Measurements from ENCODE around the gene MCL1.
"Not testable (repeated sequence)": the region's sequence is repeated elsewhere in the genome, so short reads cannot be mapped to it uniquely, and the experiment has no call there.

MCL1 gene

GRCh38 chr1:150610576-150610975 is 31.2 kb upstream of the MCL1 start:
- H3K36me3 ChIP-seq (ENCODE audit: insufficient read depth, low read length): no peaks in the 10 kb centered on the region
- no peak for TF ChIP-seq CTCF (conservative IDR thresholded peaks at IDR 0.05; ENCODE audit: low read length)
- TF ChIP-seq EZH2phosphoT487 (IDR thresholded peaks at IDR 0.05; ENCODE audit: borderline replicate concordance): no peak
- H3K27me3 ChIP-seq (ENCODE audit: insufficient read depth, low read length, poor library complexity, severe bottlenecking): no peaks in the 10 kb centered on the region
- no peak overlapping the region for H3K4me2 ChIP-seq (ENCODE audit: low read depth, low read length, poor library complexity, severe bottlenecking)
- no peaks in the 10 kb centered on the region for H3K9me2 ChIP-seq (replicated peaks; ENCODE audit: low read depth, low read length)
- no peaks in the 10 kb centered on the region for H3K9me3 ChIP-seq (ENCODE audit: insufficient read depth, low read depth, low read length)
- peaks cover 12% of the 10 kb centered on the region; the same call in 1 of the 2 replicates for H3F3A ChIP-seq (ENCODE audit: low read depth)
- no peaks in the 10 kb centered on the region for H4K20me1 ChIP-seq (ENCODE audit: insufficient read depth, low read length, poor library complexity, severe bottlenecking)
- no peak overlapping the region for H3K4me3 ChIP-seq (ENCODE audit: low read length, poor library complexity, severe bottlenecking)
- H2AFZ ChIP-seq (ENCODE audit: low read length): no peak overlapping the region
- no peaks in the 10 kb centered on the region for H3K79me2 ChIP-seq (ENCODE audit: insufficient read depth, low read length)
- no peak overlapping the region for H3K9ac ChIP-seq (ENCODE audit: low read depth, low read length, poor library complexity, severe bottlenecking)
- H3K4me1 ChIP-seq (ENCODE audit: insufficient read depth, low read length, poor library complexity, severe bottlenecking): peaks cover 38% of the 10 kb centered on the region

GRCh38 chr1:150609732-150610131 is 30.3 kb upstream of the MCL1 start:
- no peak overlapping the region for H3K9ac ChIP-seq (ENCODE audit: low read depth, low read length, poor library complexity, severe bottlenecking)
- H3K4me3 ChIP-seq (ENCODE audit: low read length, poor library complexity, severe bottlenecking): no peak overlapping the region

GRCh38 chr1:150606463-150607142 is 27.2 kb upstream of the MCL1 start:
- TF ChIP-seq EZH2phosphoT487 (IDR thresholded peaks at IDR 0.05; ENCODE audit: borderline replicate concordance): no peak
- TF ChIP-seq CTCF (conservative IDR thresholded peaks at IDR 0.05; ENCODE audit: low read length): no peak
- Histone ChIP-seq H3K27me3 (ENCODE audit: insufficient read depth, low read length, poor library complexity, severe bottlenecking) (no peaks in the 10 kb centered on the region), H3K9me3 (ENCODE audit: insufficient read depth, low read depth, low read length) (no peaks in the 10 kb centered on the region), H3K36me3 (ENCODE audit: insufficient read depth, low read length) (no peaks in the 10 kb centered on the region), H2AFZ (ENCODE audit: low read length) (no peak overlapping the region), H3K4me2 (ENCODE audit: low read depth, low read length, poor library complexity, severe bottlenecking) (no peak overlapping the region), H3F3A (ENCODE audit: low read depth) (no peaks in the 10 kb centered on the region), H3K9me2 (replicated peaks; ENCODE audit: low read depth, low read length) (no peaks in the 10 kb centered on the region), H3K9ac (ENCODE audit: low read depth, low read length, poor library complexity, severe bottlenecking) (no peak overlapping the region), H3K4me1 (ENCODE audit: insufficient read depth, low read length, poor library complexity, severe bottlenecking) (peaks cover 6% of the 10 kb centered on the region), H4K20me1 (ENCODE audit: insufficient read depth, low read length, poor library complexity, severe bottlenecking) (no peaks in the 10 kb centered on the region), H3K4me3 (ENCODE audit: low read length, poor library complexity, severe bottlenecking) (no peak overlapping the region), H3K79me2 (ENCODE audit: insufficient read depth, low read length) (no peaks in the 10 kb centered on the region)

More at GRCh38 chr1:150609732-150610131, 30.3 kb upstream of the MCL1 start:
- Histone ChIP-seq H3F3A (ENCODE audit: low read depth) (peaks cover 12% of the 10 kb centered on the region; the same call in 1 of the 2 replicates), H3K36me3 (ENCODE audit: insufficient read depth, low read length) (no peaks in the 10 kb centered on the region), H3K4me1 (ENCODE audit: insufficient read depth, low read length, poor library complexity, severe bottlenecking) (peaks cover 31% of the 10 kb centered on the region), H3K27me3 (ENCODE audit: insufficient read depth, low read length, poor library complexity, severe bottlenecking) (no peaks in the 10 kb centered on the region), H3K9me3 (ENCODE audit: insufficient read depth, low read depth, low read length) (no peaks in the 10 kb centered on the region), H4K20me1 (ENCODE audit: insufficient read depth, low read length, poor library complexity, severe bottlenecking) (no peaks in the 10 kb centered on the region), H3K4me2 (ENCODE audit: low read depth, low read length, poor library complexity, severe bottlenecking) (no peak overlapping the region), H2AFZ (ENCODE audit: low read length) (no peak overlapping the region), H3K79me2 (ENCODE audit: insufficient read depth, low read length) (no peaks in the 10 kb centered on the region), H3K9me2 (replicated peaks; ENCODE audit: low read depth, low read length) (no peaks in the 10 kb centered on the region)
- TF ChIP-seq CTCF (conservative IDR thresholded peaks at IDR 0.05; ENCODE audit: low read length) (no peak), EZH2phosphoT487 (IDR thresholded peaks at IDR 0.05; ENCODE audit: borderline replicate concordance) (no peak)

GRCh38 chr1:150605451-150605731 is 26.0 kb upstream of the MCL1 start:
- not testable (repeated sequence) for H3K4me2 ChIP-seq (ENCODE audit: low read depth, low read length, poor library complexity, severe bottlenecking); H4K20me1 ChIP-seq (ENCODE audit: insufficient read depth, low read length, poor library complexity, severe bottlenecking)

More at GRCh38 chr1:150605451-150605731, 26.0 kb upstream of the MCL1 start:
- H3K27me3 ChIP-seq (ENCODE audit: insufficient read depth, low read length, poor library complexity, severe bottlenecking); H3F3A ChIP-seq (ENCODE audit: low read depth); H3K9me2 ChIP-seq (replicated peaks; ENCODE audit: low read depth, low read length); H3K79me2 ChIP-seq (ENCODE audit: insufficient read depth, low read length); H3K36me3 ChIP-seq (ENCODE audit: insufficient read depth, low read length); H3K9me3 ChIP-seq (ENCODE audit: insufficient read depth, low read depth, low read length); H2AFZ ChIP-seq (ENCODE audit: low read length); H3K4me3 ChIP-seq (ENCODE audit: low read length, poor library complexity, severe bottlenecking); H3K4me1 ChIP-seq (ENCODE audit: insufficient read depth, low read length, poor library complexity, severe bottlenecking); H3K9ac ChIP-seq (ENCODE audit: low read depth, low read length, poor library complexity, severe bottlenecking): not testable (repeated sequence)
